BJ (cell line): ENCODE results near the gene SDHAF3. TPM values are rescaled to one million over a fixed set of nuclear protein-coding genes. Genes with fewer than 3 reads are reported as not detected.

Source experiments
- CTCF ChIA-PET: fragments of 350-600 bp; formaldehyde crosslinking; extraction: SDS; loops from one replicate; lab custom pipeline; 2021; ENCODE audit warnings: antibody characterized with exemption, inconsistent platforms; lab: Yijun Ruan, JAX
- POLR2A ChIA-PET: fragments of 300-600 bp; sonication (Branson Sonifier 250); formaldehyde crosslinking; extraction: SDS; loops from one replicate; lab custom pipeline; 2021; ENCODE audit warnings: antibody characterized with exemption; lab: Charles Lee
- DNase-seq: peaks from one replicate; pipeline ENCODE4 v3.0.0-alpha.2; 2011; ENCODE audit warnings: low read depth
- H3K27me3 ChIP-seq: 2 replicates; pipeline ENCODE4 v1.6.0; 2011; ENCODE audit warnings: low read length; ENCODE audit not compliant: control insufficient read depth, insufficient read depth
- H3K36me3 ChIP-seq: 2 replicates; pipeline ENCODE4 v1.5.1; 2011; ENCODE audit warnings: low read length; ENCODE audit not compliant: control insufficient read depth, insufficient read depth
- H3K4me3 ChIP-seq: 2 replicates; pipeline ENCODE4 v1.5.1; 2011; ENCODE audit warnings: low read depth, mild to moderate bottlenecking, control low read depth, low read length
- polyA plus RNA-seq: library from polyadenylated mRNA; depleted of rRNA; stranded (reverse); fragments of >200 nt; gene quantifications from 2 replicates; pipeline ENCODE4 v1.2.3, GENCODE V29; 2011; rRNA removed
- TF ChIP-seq, protein P1 (sequence below): IDR thresholded peaks from 2 replicates; pipeline ENCODE4 v1.5.1; 2011; ENCODE audit warnings: low read depth, mild to moderate bottlenecking, control low read depth, inconsistent platforms, low read length, moderate library complexity; ENCODE audit not compliant: insufficient read depth

SDHAF3 gene
- polyA plus RNA-seq, 1 experiment = 3.9 TPM

DNA sequence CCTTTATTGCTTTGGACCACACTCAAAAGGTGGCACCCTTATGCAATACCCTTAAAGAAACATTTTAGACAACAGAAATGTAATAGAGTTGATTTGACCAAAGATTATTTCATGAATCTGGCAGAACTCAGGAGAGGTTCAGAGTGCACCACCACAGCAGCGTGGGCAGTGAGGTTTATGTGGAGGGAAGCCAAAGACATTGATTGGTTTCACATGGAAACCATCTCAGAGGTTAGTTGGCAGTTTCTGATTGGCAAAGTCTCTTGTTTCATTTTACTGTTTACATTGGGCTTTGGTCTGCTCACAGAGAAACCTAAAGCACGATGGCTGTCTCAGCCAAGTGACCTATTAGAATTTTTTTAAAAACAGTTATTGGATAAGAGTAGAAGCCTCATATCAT lies 101.3 kb downstream of the SDHAF3 start:
- POLR2A ChIA-PET = no interaction called here
- Histone ChIP-seq H3K27me3 (no peaks in the 10 kb centered on the region), H3K36me3 (no peaks in the 10 kb centered on the region), H3K4me3 (no peak overlapping the region)
- CTCF ChIA-PET = no interaction called here
- TF ChIP-seq, protein P1, sequence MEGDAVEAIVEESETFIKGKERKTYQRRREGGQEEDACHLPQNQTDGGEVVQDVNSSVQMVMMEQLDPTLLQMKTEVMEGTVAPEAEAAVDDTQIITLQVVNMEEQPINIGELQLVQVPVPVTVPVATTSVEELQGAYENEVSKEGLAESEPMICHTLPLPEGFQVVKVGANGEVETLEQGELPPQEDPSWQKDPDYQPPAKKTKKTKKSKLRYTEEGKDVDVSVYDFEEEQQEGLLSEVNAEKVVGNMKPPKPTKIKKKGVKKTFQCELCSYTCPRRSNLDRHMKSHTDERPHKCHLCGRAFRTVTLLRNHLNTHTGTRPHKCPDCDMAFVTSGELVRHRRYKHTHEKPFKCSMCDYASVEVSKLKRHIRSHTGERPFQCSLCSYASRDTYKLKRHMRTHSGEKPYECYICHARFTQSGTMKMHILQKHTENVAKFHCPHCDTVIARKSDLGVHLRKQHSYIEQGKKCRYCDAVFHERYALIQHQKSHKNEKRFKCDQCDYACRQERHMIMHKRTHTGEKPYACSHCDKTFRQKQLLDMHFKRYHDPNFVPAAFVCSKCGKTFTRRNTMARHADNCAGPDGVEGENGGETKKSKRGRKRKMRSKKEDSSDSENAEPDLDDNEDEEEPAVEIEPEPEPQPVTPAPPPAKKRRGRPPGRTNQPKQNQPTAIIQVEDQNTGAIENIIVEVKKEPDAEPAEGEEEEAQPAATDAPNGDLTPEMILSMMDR = no peak
- DNase-seq = no peak

DNA sequence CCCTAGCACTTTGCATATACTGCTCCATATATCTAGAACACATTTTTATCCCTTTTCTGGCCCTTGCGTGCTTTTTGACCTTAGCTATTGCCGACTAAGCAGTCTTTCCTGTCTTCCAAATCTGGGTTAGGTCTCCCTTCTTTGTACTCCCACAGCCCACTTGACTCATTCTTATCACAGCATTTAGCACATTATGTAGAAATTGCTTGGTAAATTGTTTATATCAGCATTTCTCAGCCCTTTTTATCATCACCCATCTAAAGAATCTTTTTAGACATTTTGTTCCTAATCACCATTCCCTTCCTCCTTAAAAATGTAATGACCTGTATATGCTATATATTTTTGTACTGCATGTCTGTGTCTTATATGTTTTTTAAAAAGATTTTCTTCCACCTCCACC lies 101.7 kb downstream of the SDHAF3 start:
- no peak for DNase-seq
- TF ChIP-seq, protein P1 = no peak
- ChIA-PET POLR2A (no interaction called here), CTCF (no interaction called here)
- Histone ChIP-seq H3K4me3 (no peak overlapping the region), H3K27me3 (no peaks in the 10 kb centered on the region), H3K36me3 (no peaks in the 10 kb centered on the region)

DNA sequence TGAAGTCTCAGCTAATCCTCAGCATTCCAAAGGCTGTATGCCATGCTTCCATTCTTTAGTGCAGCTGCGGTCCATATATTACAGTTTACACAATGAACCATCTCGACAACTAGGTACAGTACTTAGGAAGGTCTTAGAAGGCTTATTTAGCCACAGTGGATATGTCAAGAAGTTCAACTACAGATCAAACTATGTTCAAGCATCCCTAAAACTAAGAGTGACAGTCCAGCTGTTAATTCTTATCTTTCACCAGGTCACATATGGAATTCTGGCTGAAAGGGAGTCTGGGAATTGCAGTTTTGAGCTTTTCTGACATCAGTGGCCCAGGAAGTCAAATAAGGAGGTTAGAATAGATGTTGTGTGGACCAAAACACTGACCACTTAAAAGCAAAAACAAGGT lies 106.8 kb downstream of the SDHAF3 start:
- POLR2A ChIA-PET = no interaction called here
- CTCF ChIA-PET = no interaction called here

DNA sequence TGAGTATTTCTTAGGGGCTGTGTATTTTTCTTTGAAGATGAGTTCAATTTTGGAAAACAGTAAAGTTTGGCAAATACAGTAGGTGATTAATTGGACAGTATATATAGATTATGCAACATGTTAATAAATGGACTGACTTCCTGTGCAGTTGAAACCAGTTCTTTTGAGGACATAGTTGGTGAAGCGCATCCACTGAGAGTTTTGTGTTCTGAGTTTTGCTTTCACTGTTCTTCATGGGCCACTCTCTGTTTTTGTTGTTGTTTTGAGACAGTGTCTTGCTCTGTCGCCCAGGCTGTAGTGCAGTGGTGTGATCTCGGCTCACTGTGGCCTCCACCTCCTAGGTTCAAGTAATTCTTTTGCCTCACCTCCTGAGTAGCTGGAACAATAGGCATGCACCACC lies 109.0 kb downstream of the SDHAF3 start:
- DNase-seq = no peak
- Histone ChIP-seq H3K27me3 (no peaks in the 10 kb centered on the region), H3K36me3 (no peaks in the 10 kb centered on the region), H3K4me3 (no peak overlapping the region)
- ChIA-PET POLR2A (no interaction called here), CTCF (no interaction called here)
- TF ChIP-seq, protein P1 = no peak

More for the DNA sequence above, 106.8 kb downstream of the SDHAF3 start:
- Histone ChIP-seq H3K27me3 (no peaks in the 10 kb centered on the region), H3K4me3 (no peak overlapping the region), H3K36me3 (no peaks in the 10 kb centered on the region)
- TF ChIP-seq, protein P1 = no peak
- DNase-seq = no peak

Other genes starting within 250 kb of the SDHAF3 start
- gene DLX6, start 112.1 kb upstream of the SDHAF3 start, polyA plus RNA-seq = not detected in 2 replicates
- 0.09 TPM in 1 of 2 replicates, not detected in the other for gene DLX5, start 92.9 kb upstream of the SDHAF3 start, polyA plus RNA-seq